ENCODE data around the gene CYP2A6. TPM values are rescaled to one million over a fixed set of nuclear protein-coding genes. Genes with fewer than 3 reads are reported as not detected.
"Not testable (repeated sequence)": the region's sequence is repeated elsewhere in the genome, so short reads cannot be mapped to it uniquely, and the experiment has no call there.

The CYP2A6 gene, protein sequence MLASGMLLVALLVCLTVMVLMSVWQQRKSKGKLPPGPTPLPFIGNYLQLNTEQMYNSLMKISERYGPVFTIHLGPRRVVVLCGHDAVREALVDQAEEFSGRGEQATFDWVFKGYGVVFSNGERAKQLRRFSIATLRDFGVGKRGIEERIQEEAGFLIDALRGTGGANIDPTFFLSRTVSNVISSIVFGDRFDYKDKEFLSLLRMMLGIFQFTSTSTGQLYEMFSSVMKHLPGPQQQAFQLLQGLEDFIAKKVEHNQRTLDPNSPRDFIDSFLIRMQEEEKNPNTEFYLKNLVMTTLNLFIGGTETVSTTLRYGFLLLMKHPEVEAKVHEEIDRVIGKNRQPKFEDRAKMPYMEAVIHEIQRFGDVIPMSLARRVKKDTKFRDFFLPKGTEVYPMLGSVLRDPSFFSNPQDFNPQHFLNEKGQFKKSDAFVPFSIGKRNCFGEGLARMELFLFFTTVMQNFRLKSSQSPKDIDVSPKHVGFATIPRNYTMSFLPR
- not detected for polyA plus RNA-seq (ENCODE audit: insufficient read length)

DNA sequence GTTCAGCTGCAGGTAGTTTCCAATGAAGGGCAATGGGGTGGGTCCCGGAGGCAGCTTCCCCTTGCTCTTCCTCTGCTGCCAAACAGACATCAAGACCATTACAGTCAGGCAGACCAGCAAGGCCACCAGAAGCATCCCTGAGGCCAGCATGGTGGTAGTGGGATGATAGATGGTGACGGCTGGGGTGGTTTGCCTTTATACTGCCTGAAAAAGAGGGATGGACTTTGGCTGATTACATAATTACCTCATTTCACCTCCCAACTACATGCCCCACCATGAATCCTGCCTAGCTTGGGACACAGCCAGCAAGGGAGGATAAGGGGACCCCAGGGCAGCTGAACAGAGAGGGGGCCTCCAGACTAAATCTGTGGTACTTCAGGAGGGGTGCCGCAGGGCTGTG is at the start of gene CYP2A6:
TSS of gene CYP2A6 (minus strand) at position 171 of the 400 bp plus-strand sequence. CDS start at position 150, 21 bp downstream.
- DNase-seq: not testable (repeated sequence)

DNA sequence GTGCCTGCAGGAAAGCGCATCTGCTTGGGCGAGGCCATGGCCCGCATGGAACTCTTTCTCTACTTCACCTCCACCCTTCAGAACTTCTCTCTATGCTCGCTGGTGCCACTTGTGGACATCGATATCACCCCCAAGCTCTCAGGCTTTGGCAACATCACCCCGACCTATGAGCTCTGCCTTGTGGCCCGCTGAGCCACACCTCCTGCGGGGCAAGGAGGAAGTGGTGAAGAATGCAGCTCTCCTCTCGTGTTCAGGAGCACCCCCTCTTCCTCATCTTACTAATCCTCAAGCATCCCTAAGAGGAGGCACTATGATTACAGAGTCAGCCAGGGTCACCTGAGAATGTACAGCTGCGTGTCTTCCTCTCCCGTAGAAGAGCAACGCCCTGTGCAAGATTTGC is 49.7 kb upstream of the CYP2A6 start:
- DNase-seq: not testable (repeated sequence)

DNA sequence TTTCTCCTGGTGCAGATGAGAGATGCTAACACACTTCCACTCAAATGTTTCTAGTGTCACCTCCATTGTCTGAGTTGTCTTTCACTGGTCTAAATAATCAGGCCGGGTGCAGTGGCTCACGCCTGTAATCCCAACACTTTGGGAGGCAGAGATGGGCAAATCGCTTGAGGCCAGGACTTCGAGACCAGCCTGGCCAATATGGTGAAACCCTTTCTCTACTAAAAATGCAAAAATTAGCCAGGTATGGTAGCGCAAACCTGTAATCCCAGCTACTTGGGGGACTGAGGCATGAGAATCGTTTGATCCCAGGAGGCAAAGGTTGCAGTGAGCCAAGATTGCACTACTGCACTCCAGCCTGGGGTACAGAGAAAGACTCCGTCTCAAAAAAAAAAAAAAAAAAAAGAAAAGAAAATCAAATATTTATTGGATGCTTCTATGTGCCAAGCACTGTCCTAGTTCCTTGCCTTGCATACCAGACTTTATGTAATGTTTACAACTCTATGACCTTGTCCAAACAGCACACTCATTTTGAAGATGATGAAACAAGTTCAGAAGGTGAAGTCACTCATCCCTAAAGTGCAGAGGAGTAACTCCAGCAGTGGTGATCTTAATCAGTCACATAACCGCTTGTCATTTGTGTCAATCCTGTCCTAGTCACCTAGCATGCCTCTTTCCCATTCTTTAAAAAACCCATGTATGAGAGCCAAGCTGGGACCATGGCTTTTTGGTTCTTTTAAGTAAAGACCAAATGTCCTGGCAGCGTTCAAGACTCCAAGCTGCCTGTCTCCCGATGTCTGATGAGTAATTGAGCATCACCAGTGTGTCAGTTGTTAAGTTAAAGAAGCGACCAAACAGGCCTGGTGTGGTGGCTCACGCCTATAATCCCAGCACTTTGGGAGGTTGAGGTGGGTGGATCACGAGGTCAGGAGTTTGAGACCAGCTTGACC is 46.9 kb upstream of the CYP2A6 start:
- not testable (repeated sequence) for DNase-seq

DNA sequence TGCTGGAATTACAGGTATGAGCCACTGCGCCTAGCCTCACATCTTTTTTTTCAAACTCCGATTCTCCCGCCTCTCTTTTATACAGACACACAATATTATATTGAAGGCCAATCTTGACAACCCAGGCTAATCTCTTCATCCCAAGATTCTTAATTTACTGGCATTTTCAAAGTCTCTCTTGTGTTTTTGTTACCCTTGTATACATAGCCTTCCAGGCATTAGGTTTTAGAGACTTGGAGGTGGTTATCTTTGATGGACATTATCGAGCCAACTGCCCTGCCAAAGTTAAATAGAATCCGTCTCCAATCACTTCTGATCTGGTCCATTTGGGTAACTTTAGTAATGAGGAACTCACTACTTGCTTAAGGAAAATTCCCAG is 46.2 kb upstream of the CYP2A6 start:
- DNase-seq: no peak

DNA sequence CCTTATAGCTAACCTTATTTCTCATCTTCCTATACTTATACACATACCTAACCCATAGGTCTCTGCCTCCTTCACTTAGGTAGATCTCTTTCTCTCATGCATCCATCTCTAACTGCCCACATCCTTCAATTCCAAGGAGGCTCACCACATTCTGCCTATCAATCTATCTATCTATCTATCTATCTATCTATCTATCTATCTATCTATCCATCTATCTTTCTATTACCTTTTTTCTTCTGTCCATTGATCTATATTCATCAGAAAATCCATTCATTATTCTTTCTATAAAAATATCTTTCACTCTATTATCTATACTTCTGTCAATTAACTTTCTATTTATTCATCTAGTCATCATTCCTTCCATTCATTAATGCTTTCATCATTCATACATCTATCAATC is 42.9 kb upstream of the CYP2A6 start:
- DNase-seq: no peak

DNA sequence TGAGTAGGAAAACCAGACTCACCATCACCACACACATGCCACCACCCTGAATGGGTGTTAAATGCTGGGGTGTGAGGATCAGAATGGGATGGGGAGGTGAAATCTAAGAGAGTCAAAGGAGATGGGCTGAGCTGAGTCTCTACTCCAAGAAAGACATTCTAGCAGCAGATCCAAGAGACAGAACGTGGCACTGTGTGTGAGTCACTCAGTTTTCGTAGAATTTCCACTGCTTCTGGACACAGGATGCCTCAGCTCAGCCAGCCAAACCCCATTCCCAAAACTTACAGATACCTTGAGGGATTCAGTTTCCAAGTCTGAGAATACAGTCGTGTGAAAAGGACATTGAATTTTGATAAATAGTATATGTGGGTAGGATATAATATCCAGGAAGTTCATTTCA is 39.1 kb upstream of the CYP2A6 start:
- no peak for DNase-seq

DNA sequence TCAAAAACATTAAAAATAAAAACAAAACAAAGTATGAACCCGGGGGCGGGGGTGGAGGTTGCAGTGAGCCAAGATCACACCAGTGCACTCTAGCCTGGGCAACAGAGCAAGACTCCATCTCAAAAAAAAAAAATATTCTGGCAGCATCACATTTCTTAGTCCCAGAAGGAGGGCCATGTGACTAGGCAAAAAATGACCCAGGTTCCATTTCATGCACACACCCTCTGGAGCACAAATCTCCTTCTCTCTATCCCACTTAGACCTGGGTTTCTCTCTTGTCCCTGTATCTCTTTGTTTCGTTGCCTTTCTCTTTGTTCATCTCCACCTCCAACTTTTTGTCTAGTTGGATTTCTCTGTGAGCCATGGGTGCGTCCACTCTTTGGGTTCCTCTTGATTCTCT is 37.9 kb upstream of the CYP2A6 start:
- DNase-seq: no peak

DNA sequence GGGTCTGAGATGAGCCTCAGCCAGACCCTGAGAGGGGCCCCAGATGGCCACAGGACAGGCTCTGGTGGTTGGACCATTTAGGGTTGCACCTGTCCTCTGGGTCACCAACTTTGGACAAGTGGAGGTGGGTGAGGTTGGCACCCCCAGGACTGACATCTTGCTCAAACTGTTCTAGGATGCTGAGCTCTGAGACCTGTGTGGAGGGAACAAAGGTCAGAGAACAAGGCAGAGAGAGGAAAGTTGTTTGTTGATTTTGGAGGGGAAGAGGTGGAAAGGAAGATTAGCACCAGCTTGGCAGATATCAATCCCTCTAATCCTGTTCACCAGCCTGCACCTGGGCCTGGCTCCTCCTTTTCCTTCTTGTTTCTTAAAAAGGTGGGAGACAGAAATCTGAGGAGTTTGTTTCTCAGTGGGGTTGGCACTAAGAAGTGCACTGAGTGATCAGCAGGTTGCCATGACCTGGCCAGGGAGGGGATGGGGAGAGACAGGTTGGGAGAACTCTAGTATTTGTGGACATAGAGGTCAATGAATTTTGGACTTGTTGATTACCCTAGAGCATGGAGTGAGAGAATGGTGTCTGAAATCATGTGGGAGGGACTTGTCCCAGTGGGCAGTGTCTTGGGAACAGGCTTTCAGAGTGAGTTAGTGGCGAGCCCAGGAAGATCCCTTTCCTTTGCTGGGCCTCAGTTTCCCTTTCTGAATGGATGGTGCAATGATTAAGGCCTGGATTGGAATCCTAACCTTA is 34.1 kb upstream of the CYP2A6 start:
- DNase-seq: not testable (repeated sequence)

DNA sequence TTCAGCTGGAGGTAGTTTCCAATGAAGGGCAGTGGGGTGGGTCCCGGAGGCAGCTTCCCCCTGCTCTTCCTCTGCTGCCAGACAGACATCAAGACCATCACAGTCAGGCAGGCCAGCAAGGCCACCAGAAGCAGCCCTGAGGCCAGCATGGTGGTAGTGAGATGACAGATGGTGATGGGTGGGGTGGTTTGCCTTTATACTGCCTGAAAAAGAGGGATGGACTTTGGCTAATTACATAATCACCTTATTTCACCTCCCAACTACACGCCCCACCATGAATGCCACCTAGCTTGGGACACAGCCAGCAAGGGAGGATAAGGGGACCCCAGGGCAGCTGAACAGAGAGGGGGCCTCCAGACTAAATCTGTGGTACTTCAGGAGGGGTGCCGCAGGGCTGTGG is 31.8 kb upstream of the CYP2A6 start, which contains the start of gene CYP2A7:
TSS of gene CYP2A7 (minus strand) at position 170 of the 400 bp plus-strand sequence. CDS start at position 149, 21 bp downstream.
- DNase-seq: not testable (repeated sequence)

DNA sequence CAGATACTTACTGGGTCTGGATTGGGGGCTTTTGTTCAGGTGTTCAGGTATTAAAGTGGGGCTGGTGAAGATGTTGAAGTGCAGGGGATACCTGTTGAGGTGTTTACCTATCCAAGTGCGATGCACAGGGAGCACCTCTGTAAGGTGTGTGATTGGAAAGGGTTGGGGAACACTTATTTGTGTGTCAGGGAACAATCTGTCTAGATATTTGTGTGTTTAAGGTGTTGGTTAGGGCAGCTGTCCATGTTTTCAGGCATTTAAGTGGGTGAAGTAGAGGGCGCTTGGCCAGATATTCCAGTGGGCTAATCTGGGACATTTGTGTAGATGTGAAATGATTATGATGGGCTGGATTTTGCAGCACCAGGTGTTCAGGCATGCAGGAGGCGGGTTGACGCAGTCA is 29.1 kb upstream of the CYP2A6 start:
- not testable (repeated sequence) for DNase-seq

DNA sequence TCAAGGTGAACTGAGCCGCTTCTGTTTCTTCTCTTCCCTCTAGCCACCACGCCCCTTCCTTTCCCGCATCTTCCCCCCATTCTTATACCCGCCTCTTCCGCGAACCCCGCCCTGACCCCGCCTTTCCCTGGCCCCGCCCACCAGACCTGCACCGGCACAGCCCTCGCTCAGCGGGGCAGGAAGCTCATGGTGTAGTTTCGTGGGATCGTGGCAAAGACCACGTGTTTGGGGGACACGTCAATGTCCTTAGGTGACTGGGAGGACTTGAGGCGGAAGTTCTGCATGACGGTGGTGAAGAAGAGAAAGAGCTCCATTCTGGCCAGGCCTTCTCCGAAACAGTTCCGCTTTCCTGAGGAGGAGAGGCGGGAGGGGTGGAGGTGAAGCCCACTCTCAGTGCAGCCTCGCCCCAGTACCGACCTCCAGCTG is 25.3 kb upstream of the CYP2A6 start:
- not testable (repeated sequence) for DNase-seq

DNA sequence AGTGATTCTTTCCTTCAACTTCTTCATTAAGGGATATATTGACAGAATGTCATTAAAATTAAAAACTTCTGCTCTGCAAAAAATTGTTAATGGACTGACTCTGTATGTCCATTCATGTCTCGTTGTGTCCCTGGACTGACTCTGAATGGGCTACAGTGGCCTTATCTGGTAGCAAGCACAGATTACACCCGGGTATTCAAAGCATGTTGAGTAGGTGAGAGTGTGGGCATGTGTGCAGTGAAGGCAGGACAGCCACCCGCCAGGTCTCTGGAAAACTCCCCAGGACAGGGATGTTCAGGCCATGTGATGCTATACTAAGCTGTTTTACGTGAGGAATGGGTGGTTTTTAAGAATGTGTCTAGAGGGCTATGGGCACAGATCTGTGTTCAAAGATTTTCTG is 24.6 kb upstream of the CYP2A6 start:
- not testable (repeated sequence) for DNase-seq

DNA sequence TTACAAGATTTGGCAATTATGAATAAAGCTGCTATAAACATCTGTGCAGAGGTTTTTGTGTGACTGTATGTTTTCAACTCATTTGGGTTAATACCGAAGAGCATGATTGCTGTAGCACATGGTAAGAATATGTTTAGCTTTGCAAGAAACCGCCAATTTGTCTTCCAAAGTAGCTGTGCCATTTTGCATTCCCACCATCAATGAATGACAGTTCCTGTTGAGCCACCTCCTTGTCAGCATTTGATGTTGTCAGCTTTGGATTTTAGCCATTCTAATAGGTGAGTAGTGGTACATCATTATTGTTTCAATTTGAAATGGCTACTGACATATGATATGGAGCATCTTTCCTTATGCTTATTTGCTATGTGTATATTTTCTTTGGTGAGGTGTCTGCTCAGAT is 23.6 kb upstream of the CYP2A6 start:
- not testable (repeated sequence) for DNase-seq

DNA sequence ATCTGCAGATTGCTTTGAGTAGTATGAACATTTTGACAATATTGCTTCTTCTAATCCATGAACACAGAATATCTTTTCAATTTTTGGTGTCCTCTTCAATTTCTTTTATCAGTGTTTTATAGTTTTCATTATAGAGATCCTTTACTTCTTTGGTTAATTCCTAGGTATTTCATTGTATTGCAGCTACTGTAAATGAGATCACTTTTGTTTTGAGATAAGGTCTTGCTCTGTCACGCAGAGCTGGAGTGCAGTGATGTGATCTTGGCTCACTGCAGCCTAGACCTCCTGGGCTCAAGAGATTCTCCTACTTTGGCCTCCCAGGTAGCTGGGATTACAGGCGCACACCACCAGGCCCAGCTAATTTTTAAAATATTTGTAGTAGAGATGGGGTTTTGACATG is 22.0 kb upstream of the CYP2A6 start:
- no peak for DNase-seq

DNA sequence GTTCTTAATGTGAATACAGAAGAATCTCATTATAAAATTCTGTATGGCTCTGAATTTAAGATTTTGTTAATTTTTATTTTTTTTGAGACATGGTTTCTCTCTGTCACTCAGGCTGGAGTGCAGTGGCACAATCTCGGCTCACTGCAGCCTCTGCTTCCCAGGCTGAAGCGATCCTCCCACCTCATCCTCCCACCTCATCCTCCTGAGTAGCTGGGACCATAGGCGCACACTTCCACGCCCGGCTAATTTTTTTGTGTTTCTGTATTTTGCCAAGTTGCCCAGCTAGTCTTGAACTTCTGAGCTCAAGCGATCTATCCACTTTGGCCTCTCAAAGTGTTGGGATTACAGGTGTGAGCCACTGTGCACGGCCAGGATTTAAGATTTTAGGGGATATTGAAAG is 17.5 kb upstream of the CYP2A6 start:
- DNase-seq: no peak

DNA sequence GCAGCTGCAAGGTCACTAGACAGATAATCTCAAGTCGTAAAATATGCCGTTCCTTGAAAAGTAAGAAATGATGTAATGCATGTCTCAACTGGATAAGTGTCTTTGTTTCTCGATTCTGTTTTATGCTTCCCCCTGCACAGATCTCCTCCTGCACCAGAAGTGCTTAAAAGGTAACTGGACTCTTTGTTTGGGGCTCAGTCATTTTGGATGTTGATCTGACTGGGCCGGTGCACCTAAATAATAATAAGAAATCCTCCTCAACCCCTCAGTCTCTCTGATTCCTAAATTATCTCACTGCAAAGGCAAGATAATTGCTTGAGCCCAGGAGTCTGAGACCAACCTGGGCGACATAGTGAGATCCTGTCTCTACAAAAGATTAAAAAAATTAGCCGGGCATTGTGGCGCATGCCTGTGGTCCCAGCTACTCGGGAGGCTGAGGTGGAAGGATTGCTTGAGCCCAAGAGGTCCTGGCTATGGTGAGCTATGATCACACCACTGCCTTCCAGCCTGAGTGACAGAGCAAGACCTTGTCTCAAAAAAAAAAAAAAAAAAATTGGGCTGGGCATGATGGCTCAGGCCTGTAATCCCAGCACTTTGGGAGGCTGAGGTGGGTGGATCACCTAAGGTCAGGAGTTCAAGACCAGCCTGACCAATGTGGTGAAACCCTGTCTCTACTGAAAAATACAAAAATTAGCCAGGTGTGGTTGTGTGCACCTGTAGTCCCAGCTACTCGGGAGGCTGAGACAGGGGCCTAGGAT is 14.7 kb upstream of the CYP2A6 start:
- not testable (repeated sequence) for DNase-seq

DNA sequence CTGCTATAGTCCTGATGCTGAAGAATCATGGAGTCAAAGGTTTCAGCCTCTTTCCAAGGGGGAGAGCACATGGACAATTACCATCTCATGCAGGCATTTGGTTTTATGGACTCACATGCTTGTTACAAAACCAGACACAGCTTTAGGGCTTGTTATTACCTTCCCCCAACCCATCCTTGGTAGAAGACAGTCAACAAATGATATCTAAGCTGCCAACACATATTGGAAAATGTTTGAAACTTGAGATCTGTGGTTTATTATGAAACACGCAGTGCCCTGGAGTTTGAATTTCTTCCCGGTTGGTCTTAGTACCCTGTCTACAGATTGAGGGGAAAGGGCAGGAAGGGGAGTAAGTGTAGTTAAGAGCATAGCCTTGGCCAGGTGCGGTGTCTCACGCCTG is 12.5 kb upstream of the CYP2A6 start:
- no peak for DNase-seq

DNA sequence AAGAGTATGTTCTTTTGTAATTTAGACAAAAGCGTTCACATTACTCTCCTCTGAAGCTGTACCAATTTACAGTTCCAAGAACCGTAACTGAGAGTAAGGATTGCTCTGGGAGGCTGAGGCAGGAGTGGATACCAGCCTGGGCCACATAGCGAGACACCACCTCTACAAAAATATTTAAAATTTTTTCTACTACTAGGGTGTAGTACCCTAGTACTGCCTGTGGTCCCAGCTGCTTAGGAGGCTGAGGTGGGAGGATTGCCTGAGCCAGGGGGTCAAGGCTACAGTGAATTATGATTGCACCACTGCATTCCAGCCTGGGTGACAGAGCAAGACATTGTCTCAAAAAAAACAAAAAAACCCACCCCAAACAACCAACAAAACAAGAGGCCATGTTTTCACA is 12.1 kb upstream of the CYP2A6 start:
- DNase-seq: no peak

DNA sequence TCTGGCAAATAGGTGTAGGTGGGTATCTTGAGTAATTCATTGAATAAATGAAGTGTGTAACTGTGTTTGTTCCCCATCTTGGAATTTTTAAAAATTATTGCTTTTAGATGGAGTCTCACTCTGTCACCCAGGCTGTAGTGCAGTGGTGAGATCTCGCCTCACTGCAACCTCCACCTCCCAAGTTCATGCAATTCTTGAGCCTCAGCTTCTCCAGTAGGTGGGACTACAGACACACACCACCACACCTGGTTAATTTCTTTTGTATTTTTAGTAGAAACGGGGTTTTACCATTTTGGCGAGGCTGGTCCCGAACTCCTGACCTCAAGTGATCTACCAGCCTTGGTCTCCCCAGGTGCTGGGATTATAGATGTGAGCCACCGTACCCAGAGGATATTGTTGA is 7.9 kb upstream of the CYP2A6 start:
- DNase-seq: no peak

DNA sequence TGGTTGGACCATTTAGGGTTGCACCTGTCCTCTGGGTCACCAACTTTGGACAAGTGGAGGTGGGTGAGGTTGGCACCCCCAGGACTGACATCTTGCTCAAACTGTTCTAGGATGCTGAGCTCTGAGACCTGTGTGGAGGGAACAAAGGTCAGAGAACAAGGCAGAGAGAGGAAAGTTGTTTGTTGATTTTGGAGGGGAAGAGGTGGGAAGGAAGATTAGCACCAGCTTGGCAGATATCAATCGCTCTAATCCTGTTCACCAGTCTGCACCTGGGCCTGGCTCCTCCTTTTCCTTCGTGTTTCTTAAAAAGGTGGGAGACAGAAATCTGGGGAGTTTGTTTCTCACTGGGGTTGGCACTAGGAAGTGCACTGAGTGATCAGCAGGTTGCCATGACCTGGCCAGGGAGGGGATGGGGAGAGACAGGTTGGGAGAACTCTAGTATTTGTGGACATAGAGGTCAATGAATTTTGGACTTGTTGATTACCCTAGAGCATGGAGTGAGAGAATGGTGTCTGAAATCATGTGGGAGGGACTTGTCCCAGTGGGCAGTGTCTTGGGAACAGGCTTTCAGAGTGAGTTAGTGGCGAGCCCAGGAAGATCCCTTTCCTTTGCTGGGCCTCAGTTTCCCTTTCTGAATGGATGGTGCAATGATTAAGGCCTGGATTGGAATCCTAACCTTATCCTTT is 2.4 kb upstream of the CYP2A6 start:
- DNase-seq: not testable (repeated sequence)

DNA sequence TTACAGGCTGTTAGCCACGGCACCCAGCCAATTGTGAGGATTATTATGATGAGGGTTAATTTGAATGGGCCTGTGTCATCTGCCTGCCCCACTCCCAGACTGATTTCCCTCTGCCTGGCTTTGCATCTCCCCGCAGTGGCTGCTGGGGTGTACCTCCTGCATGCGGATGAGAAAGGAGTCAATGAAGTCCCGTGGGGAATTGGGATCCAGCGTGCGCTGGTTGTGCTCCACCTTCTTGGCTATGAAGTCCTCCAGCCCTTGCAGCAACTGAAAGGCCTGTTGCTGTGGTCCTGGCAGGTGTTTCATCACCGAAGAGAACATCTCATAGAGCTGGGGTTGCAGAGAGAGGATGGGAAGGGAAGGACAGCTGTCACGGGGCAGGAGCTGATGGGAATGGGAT is 3.5 kb downstream of the CYP2A6 start:
- not testable (repeated sequence) for DNase-seq

Measured in hindlimb muscle (tissue), 1 donor.